ENCODE measurements around the gene PPP1R3E. TPM values are rescaled to one million over a fixed set of nuclear protein-coding genes. Genes with fewer than 3 reads are reported as not detected.
A peak's percentile ranks its signal among the peaks of the same experiment; 100 is the strongest.

PPP1R3E gene
- total and polyA plus RNA-seq, 2 of the 13 experiments (the other 11 are each of a cell fraction or from before 2014, with no cell fraction given), result 16.5 to 26.5 TPM

DNA sequence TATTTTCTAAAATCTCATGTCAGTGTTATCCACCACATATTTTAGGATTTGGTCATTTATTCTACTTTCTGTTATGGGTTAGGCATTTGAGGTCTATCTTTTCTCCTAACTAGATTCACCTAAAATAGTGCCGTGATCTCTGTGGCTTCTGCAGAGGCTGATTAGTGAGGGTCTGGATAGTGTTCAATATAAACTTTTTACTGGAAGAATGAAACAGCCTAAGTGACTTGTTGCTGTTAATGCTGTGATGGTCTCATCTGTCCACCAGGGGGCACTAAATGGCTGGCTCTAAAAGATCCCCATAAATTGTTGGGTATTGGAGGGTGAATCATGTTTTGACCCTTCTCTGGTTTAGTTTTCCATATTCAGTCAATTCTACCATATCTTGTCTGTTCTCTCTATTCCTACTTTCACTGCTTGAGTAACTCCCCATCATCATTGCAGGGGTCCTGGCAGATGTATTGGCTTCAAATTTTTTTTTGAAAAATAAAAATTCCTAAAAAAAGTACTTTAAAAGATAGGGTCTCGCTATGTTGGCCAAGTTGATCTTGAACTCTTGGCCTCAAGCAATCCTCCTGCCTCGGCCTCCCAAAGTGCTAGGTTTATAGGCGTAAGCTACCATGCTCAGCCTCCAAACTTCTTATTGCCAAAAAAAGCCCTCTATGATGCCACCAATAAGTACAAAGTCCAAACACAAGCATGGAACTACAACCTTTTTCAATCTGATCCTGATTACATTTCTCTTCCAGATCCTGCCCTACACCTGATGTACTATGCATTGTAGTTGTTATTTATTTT is 25.5 kb upstream of the PPP1R3E start (continued):
- TF ChIP-seq, protein P1, sequence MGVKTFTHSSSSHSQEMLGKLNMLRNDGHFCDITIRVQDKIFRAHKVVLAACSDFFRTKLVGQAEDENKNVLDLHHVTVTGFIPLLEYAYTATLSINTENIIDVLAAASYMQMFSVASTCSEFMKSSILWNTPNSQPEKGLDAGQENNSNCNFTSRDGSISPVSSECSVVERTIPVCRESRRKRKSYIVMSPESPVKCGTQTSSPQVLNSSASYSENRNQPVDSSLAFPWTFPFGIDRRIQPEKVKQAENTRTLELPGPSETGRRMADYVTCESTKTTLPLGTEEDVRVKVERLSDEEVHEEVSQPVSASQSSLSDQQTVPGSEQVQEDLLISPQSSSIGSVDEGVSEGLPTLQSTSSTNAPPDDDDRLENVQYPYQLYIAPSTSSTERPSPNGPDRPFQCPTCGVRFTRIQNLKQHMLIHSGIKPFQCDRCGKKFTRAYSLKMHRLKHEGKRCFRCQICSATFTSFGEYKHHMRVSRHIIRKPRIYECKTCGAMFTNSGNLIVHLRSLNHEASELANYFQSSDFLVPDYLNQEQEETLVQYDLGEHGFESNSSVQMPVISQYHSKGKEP (CRISPR knock-in tag; IDR thresholded peaks at IDR 0.05), result peak; percentile 76; the same call in 1 of the 2 replicates
- TF ChIP-seq ARNT2 (CRISPR knock-in tag; IDR thresholded peaks at IDR 0.05; ENCODE audit: low read depth), result 0 out of 2 replicates have a peak, but pooled peaks have one; percentile 36
- TF ChIP-seq, protein P2, sequence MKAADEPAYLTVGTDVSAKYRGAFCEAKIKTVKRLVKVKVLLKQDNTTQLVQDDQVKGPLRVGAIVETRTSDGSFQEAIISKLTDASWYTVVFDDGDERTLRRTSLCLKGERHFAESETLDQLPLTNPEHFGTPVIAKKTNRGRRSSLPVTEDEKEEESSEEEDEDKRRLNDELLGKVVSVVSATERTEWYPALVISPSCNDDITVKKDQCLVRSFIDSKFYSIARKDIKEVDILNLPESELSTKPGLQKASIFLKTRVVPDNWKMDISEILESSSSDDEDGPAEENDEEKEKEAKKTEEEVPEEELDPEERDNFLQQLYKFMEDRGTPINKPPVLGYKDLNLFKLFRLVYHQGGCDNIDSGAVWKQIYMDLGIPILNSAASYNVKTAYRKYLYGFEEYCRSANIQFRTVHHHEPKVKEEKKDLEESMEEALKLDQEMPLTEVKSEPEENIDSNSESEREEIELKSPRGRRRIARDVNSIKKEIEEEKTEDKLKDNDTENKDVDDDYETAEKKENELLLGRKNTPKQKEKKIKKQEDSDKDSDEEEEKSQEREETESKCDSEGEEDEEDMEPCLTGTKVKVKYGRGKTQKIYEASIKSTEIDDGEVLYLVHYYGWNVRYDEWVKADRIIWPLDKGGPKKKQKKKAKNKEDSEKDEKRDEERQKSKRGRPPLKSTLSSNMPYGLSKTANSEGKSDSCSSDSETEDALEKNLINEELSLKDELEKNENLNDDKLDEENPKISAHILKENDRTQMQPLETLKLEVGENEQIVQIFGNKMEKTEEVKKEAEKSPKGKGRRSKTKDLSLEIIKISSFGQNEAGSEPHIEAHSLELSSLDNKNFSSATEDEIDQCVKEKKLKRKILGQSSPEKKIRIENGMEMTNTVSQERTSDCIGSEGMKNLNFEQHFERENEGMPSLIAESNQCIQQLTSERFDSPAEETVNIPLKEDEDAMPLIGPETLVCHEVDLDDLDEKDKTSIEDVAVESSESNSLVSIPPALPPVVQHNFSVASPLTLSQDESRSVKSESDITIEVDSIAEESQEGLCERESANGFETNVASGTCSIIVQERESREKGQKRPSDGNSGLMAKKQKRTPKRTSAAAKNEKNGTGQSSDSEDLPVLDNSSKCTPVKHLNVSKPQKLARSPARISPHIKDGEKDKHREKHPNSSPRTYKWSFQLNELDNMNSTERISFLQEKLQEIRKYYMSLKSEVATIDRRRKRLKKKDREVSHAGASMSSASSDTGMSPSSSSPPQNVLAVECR (CRISPR knock-in tag; IDR thresholded peaks at IDR 0.05; ENCODE audit: borderline replicate concordance), result peak; percentile 30; the same call in 1 of the 2 replicates
- 0 out of 2 replicates have a peak, but pooled peaks have one; percentile 27 for TF ChIP-seq ZNF264 (CRISPR knock-in tag; IDR thresholded peaks at IDR 0.05)
- no peak for TF ChIP-seq JARID2 (CRISPR knock-in tag; IDR thresholded peaks at IDR 0.05; ENCODE audit: insufficient replicate concordance)
- TF ChIP-seq ERF (CRISPR knock-in tag; IDR thresholded peaks at IDR 0.05), result peak; percentile 85
- peak; percentile 81; the same call in 1 of the 2 replicates for TF ChIP-seq ETV6 (CRISPR knock-in tag; conservative IDR thresholded peaks at IDR 0.05)
- no peak for TF ChIP-seq HOXA3 (CRISPR knock-in tag; IDR thresholded peaks at IDR 0.05)
- peak; percentile 54; the same call in 1 of the 2 replicates for TF ChIP-seq FOXC1 (CRISPR knock-in tag; IDR thresholded peaks at IDR 0.05; ENCODE audit: borderline replicate concordance)
- TF ChIP-seq, protein P3, sequence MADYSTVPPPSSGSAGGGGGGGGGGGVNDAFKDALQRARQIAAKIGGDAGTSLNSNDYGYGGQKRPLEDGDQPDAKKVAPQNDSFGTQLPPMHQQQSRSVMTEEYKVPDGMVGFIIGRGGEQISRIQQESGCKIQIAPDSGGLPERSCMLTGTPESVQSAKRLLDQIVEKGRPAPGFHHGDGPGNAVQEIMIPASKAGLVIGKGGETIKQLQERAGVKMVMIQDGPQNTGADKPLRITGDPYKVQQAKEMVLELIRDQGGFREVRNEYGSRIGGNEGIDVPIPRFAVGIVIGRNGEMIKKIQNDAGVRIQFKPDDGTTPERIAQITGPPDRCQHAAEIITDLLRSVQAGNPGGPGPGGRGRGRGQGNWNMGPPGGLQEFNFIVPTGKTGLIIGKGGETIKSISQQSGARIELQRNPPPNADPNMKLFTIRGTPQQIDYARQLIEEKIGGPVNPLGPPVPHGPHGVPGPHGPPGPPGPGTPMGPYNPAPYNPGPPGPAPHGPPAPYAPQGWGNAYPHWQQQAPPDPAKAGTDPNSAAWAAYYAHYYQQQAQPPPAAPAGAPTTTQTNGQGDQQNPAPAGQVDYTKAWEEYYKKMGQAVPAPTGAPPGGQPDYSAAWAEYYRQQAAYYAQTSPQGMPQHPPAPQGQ (CRISPR knock-in tag; IDR thresholded peaks at IDR 0.05; ENCODE audit: borderline replicate concordance), result 0 out of 2 replicates have a peak, but pooled peaks have one; percentile 82
- TF ChIP-seq, protein P4, sequence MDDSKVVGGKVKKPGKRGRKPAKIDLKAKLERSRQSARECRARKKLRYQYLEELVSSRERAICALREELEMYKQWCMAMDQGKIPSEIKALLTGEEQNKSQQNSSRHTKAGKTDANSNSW (CRISPR knock-in tag; IDR thresholded peaks at IDR 0.05; ENCODE audit: borderline replicate concordance), result 0 out of 2 replicates have a peak, but pooled peaks have one; percentile 79
- TF ChIP-seq, protein P5, sequence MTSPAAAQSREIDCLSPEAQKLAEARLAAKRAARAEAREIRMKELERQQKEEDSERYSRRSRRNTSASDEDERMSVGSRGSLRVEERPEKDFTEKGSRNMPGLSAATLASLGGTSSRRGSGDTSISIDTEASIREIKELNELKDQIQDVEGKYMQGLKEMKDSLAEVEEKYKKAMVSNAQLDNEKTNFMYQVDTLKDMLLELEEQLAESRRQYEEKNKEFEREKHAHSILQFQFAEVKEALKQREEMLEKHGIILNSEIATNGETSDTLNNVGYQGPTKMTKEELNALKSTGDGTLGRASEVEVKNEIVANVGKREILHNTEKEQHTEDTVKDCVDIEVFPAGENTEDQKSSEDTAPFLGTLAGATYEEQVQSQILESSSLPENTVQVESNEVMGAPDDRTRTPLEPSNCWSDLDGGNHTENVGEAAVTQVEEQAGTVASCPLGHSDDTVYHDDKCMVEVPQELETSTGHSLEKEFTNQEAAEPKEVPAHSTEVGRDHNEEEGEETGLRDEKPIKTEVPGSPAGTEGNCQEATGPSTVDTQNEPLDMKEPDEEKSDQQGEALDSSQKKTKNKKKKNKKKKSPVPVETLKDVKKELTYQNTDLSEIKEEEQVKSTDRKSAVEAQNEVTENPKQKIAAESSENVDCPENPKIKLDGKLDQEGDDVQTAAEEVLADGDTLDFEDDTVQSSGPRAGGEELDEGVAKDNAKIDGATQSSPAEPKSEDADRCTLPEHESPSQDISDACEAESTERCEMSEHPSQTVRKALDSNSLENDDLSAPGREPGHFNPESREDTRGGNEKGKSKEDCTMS (CRISPR knock-in tag; conservative IDR thresholded peaks at IDR 0.05), result peak; percentile 37; the same call in 1 of the 2 replicates
- TF ChIP-seq, protein P6, sequence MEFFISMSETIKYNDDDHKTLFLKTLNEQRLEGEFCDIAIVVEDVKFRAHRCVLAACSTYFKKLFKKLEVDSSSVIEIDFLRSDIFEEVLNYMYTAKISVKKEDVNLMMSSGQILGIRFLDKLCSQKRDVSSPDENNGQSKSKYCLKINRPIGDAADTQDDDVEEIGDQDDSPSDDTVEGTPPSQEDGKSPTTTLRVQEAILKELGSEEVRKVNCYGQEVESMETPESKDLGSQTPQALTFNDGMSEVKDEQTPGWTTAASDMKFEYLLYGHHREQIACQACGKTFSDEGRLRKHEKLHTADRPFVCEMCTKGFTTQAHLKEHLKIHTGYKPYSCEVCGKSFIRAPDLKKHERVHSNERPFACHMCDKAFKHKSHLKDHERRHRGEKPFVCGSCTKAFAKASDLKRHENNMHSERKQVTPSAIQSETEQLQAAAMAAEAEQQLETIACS (CRISPR knock-in tag; IDR thresholded peaks at IDR 0.05), result no peak
- TF ChIP-seq ZBTB38 (CRISPR knock-in tag; IDR thresholded peaks at IDR 0.05), result no peak
- peak; percentile 58; the same call in 1 of the 2 replicates for TF ChIP-seq NCOR1 (IDR thresholded peaks at IDR 0.05; ENCODE audit: borderline replicate concordance, low read length)
